Amniotic epithelial cell (primary cell): Measurements from ENCODE around the gene OR5M8.

Experiments used
- DNase-seq: peaks from one replicate; pipeline ENCODE4 v3.0.0-alpha.2; 2010; ENCODE audit warnings: low read depth

The OR5M8 gene

DNA sequence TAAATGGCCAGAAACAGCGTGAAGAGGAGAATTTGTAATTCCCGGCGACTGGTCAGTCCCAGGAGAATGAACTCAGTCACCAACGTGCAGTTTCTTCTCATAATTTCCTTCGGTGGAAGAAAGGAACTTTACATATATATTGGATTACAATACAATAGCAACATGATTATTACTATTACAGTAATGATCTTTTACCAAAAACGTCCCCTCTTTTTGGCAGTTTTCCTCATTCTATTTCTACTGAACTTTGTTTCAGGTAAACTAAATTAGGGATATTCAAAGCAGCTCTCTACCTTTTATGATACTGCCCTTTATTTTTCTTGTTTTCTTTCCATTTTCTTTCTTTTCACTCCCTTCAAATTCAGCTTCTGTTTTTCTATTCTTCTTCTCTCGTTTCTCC lies at the start of gene OR5M8:
TSS of gene OR5M8 (minus strand) at position 101 of the 400 bp plus-strand sequence. CDS start at position 101, 0 bp downstream.
- no peak for DNase-seq

DNA sequence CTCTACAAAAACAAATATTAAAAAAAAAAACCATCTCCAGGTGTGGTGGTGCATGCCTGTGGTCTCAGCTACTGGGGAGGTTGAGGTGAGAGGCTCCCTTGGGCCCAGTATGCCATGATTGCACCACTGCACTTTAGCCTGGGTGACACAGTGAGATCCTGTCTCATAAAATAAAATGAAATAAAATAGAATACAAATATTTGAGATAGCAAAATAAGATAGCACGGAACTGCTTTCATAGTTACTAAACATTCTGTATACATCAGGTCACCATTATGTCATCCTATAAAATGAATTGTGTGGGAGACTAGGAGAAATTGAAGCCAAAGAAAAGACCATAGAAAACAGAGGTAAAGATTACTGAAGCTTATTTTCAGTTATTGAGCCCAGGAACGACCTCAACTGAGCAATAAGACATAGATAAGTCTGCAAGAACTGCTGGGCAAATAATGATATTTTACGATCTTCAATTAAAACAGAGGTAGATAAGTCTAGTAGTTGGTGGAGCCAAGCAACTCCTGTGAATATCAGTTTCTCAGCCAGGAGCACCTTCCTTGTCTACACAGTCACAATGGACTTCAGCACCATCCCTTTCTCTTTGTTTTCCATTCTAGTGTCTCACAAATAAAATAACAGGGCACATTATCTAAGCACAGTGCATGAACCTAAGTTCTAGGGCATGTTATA lies 42.0 kb upstream of the OR5M8 start:
- DNase-seq = no peak

DNA sequence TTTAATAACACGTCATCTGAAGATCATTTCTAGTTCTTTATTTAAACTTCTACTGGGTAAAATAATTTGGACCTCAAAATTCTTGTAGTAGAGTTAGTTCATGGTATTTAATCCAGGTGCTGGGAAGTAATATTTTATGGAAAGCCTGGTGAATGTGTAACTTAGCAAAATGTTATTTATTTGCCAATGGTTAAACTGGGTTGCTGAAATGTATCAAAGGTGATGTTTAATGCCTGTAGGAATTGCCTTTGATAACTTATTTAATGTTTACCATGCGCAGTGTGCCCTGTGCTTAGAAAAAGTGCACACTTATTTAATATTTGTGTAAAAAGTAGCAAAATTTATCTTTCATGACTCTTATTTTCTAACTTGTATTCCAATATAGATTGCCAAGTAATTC lies 40.7 kb upstream of the OR5M8 start:
- DNase-seq = no peak

DNA sequence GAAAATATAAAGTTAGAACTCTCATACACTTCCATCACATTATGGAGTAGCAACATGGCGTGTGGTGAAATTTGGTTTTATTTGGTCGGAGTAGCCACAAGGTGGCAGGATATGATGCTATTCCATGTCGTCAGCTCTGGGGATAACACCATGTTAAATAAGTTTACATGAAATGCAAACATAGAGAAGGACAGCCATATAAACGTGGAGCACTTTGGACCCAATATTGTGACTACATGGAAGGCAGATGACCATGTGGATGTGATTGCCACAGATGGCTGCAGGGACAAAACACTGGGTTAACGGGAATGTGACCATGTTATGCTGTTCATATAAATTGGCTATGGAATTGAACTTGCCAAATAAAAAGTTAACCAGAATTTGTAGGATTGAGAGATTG lies 30.8 kb upstream of the OR5M8 start:
- no peak for DNase-seq

DNA sequence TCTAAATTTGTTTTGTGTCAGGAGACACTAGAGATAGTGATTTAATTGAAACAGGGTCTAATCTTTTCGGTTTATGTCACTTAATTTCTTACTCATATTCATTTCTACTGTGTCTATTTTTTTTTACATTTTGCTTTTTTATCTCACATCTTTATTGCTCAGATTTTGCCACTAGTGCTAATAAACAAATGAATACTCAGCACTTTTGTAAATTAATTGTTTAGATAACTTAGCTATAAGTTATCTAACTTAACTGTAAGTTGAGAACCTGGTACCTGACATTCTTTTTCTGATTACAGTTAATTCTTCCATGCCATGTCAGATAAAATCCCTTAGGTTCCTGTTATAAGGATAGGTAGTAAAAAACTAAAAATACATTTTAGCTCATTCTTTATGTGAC lies 22.1 kb upstream of the OR5M8 start:
- DNase-seq = no peak

DNA sequence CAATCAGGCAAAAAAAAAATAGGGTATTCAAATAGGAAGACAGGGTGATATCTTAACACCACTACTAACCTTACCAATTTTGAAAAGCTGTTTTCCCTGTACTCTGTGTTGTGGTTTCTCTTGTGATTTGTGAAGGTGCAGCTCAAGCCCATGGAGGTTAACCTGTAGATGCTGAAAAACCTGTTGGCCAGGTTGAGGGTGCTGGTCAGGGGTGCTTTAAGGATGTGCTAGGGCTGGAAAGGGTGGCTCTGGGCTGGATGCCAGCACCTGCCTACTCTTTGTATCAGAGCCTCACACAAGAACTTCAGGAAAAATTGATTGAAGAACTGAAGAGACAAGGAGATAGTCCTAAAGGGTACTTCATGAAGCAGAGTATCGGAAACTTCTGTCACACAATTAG lies 18.3 kb upstream of the OR5M8 start:
- no peak for DNase-seq

DNA sequence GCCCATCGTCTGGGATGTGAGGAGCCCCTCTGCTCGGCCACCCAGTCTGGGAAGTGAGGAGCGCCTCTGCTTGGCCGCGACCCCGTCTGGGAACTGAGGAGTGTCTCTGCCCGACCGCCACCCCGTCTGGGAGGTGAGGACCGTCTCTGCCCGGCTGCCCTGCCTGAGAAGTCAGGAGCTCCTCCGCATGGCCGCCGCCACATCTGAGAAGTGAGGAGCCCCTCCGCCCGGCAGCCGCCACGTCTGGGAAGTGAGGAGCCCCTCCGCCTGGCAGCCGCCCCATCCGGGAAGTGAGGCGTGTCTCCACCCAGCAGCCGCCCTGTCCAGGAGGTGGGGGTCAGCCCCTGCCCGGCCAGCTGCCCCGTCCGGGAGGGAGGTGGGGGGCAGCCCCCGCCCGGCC lies 5.8 kb upstream of the OR5M8 start:
- DNase-seq = no peak

DNA sequence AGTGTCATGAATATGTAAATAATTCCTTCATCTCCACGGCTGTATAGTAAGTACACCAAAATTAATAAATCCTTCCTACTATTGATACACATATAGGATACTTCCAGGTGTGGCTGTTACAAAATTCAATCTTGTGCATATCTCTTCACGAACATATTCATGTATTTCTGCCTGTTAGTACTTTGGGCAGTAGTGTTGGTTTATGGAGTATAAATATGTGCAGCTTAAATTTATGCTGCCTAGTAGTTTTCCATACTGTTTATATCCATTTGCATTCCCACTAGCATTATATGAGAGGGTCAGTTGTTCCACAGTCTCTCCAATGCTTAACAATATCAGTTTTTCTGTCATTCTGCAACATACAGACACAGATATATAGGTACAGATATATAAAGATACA lies 3.9 kb upstream of the OR5M8 start:
- DNase-seq = no peak

DNA sequence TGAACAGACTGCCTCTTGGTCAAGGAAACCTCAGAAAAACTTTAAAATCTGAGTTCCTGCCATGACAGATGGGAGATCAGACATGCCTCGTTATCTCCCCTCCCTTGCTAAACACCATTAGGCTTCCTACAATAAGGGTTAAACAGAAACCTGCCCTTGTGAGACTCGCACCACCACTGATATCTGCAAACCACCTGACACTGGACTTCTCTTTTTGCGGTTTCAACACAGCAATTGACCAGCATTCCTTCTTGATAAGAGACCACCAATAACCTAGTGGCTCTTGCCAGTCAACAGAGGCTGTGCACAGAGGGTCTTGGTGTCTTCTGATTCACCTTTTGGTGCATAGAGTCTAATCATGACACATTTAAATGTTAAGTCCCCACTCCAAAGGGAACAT lies 4.4 kb downstream of the OR5M8 start:
- DNase-seq = no peak

DNA sequence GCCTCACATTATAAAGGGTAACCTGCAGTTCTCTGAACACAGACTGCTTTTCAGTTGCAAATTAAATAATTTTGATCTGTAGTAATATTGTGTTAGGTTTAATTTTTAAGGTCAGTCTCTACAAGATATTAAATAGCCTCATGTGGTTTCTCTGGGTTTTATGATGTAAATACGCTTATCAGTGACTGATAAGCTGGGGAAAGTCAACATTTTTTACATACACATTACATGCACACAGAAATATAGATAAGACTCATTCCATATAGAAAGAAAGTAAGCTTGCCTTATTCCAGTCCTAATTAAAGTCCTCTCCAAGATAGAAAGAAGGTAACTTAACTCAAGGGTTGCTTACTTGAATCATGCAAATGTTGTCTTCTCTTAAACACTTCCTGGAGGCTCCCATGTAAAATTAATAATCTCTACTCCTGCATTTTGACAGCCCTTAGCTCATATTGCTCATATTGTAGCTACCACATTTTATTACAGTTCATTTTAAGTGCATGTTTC lies 16.4 kb downstream of the OR5M8 start:
- DNase-seq = no peak

DNA sequence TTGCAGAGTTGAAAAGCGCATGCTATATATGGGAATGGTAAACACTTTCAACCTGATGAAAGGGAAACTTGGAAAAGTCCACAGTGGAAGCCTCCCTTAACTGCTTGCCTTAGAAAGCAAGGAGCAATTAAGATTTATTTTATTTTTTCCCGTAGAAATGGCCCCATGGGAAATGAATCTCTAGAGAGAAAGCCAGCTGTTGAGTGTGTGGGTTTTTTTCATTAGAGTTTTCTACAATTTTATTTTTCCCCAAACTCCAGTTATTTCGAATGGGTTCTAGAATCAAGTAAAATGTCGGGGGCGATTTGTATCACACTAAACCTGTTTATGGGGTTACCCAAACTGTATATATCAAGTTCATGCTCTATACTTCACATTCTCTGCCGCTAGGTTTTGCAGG lies 17.9 kb downstream of the OR5M8 start, which contains the start of gene OR5M3:
TSS of gene OR5M3 (minus strand) at position 101 of the 400 bp plus-strand sequence. CDS start 2,855 bp downstream, outside the sequence.
- no peak for DNase-seq

DNA sequence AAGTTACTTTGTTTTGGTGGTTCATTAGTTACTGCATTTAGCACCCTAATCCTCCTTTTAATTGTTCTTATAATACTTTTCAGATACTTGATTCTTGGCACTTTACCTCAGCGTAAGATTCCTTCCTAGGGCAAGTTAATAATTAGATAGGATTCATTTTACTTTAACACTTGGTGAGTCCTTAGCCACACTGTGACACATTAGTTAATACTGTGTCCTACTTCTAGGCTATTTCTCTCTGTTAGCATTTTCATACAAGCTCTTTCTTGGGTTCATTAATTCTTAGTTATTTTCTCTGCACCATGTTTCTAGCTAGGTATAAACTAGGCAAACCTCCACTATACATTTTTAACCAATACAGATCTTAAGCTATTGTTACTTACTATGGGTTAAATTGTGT lies 34.1 kb downstream of the OR5M8 start:
- no peak for DNase-seq

DNA sequence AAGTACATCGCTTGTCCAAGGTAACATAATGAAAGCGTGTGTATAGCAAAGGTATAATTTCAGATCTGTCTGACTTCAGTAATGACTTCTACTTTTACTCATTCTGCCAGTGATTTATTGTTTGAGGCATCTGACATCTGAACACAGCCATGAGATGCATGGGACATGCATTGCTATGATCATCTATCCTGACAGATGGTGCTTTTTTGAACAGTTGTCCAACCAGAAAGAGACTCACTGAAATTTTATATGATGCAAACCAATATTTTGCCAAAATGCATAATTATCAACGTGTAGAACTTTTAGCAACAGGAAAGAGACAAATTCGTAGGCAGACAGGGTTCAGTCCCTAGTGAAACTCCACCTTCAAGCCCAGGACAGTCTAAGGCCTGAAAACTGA lies 37.6 kb downstream of the OR5M8 start:
- DNase-seq = no peak
